ENCODE measurements around the gene MYO18B.

MYO18B gene

GRCh38 chr22:25911243-25911972, 169.4 kb downstream of the MYO18B start:
- TF ChIP-seq, protein P1, sequence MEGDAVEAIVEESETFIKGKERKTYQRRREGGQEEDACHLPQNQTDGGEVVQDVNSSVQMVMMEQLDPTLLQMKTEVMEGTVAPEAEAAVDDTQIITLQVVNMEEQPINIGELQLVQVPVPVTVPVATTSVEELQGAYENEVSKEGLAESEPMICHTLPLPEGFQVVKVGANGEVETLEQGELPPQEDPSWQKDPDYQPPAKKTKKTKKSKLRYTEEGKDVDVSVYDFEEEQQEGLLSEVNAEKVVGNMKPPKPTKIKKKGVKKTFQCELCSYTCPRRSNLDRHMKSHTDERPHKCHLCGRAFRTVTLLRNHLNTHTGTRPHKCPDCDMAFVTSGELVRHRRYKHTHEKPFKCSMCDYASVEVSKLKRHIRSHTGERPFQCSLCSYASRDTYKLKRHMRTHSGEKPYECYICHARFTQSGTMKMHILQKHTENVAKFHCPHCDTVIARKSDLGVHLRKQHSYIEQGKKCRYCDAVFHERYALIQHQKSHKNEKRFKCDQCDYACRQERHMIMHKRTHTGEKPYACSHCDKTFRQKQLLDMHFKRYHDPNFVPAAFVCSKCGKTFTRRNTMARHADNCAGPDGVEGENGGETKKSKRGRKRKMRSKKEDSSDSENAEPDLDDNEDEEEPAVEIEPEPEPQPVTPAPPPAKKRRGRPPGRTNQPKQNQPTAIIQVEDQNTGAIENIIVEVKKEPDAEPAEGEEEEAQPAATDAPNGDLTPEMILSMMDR (IDR thresholded peaks at IDR 0.05; ENCODE audit: low read depth, low read length), result no peak
- no peak overlapping the region for H3K4me3 ChIP-seq (replicated peaks in 1 of 2; ENCODE audit: low read depth in 2 of 2, low read length in 2 of 2)
- DNase-seq (ENCODE audit: low read depth in 2 of 2), result no peak

DNA sequence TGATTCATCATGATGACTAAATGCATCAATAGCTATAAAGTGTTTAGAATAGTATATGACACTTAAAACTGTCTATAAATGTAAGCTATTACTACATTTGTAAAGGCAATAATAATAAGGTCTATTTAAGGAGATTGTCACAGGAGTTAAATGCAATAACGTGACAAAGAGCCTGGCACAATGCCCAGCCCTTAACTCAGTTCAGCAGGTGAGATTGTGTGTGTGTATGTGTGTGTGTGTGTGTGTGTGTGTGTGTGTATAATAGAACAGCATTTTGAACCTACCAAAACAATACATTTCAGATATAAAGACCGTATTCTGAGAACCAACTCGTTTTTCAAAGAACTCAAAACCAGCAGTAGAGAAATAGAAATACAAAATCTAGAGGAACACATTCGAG, 177.5 kb downstream of the MYO18B start:
- no peak for DNase-seq (ENCODE audit: low read depth in 2 of 2)
- no peak overlapping the region for H3K4me3 ChIP-seq (replicated peaks in 1 of 2; ENCODE audit: low read depth in 2 of 2, low read length in 2 of 2)
- TF ChIP-seq, protein P1 (IDR thresholded peaks at IDR 0.05; ENCODE audit: low read depth, low read length), result no peak

DNA sequence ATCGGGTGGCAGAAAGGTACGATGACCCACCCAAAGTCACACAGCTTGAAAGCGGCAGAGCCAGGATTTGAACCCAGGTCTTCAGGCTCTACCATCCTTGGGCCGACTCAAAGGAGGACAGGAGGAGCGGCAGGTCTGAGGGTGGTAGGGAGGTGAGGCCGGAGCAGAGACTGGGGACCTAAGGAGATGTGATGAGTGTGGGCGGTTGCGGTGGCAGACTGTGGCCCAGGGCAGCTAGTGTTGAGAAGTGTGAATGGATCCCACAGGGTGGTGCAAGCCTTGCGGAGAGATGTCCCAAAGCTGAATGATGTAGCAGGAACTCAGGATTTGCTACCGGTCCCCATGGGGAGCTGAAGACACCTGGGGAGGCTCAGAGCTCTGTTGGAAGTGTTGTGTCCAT, 180.2 kb downstream of the MYO18B start:
- TF ChIP-seq, protein P1 (IDR thresholded peaks at IDR 0.05; ENCODE audit: low read depth, low read length), result no peak
- H3K4me3 ChIP-seq (replicated peaks in 1 of 2; ENCODE audit: low read depth in 2 of 2, low read length in 2 of 2), result no peak overlapping the region
- no peak for DNase-seq (ENCODE audit: low read depth in 2 of 2)

GRCh38 chr22:25923914-25924313, 181.9 kb downstream of the MYO18B start:
- DNase-seq (ENCODE audit: low read depth in 2 of 2), result no peak
- no peak overlapping the region for H3K4me3 ChIP-seq (replicated peaks in 1 of 2; ENCODE audit: low read depth in 2 of 2, low read length in 2 of 2)
- TF ChIP-seq, protein P1 (IDR thresholded peaks at IDR 0.05; ENCODE audit: low read depth, low read length), result no peak

- no peak for DNase-seq (ENCODE audit: low read depth in 2 of 2)
- H3K4me3 ChIP-seq (replicated peaks in 1 of 2; ENCODE audit: low read depth in 2 of 2, low read length in 2 of 2), result no peak overlapping the region
- TF ChIP-seq, protein P1 (IDR thresholded peaks at IDR 0.05; ENCODE audit: low read depth, low read length), result no peak
Measured at GRCh38 chr22:25928038-25928437, 186.1 kb downstream of the MYO18B start.

DNA sequence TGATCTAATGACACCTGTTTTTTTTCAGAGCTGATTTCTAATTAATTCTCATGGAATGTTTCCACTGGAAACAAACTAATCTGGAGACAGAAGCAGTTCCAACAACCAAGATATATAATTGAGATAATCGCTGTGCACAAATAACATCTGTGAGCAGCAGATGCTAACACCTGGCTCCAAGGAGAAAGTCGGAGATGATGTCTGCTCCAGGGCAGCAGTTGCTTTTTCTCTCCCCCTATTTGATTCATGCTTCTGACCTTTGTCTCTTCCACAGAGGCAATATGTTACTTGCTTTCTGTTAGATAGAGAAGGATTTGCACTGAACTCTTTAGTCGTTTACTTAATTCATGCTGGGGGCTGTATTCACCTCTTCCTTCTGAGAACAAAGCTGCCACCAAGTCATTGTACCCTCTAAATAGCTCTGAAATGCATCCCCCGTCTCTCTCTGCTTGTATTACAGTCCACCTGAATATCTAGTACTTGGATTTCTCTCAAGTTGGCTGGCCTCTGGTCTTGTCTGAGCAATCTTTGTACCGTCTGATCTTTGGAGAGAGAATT, 187.4 kb downstream of the MYO18B start:
- no peak for DNase-seq (ENCODE audit: low read depth in 2 of 2)
- TF ChIP-seq, protein P1 (IDR thresholded peaks at IDR 0.05; ENCODE audit: low read depth, low read length), result no peak
- no peak overlapping the region for H3K4me3 ChIP-seq (replicated peaks in 1 of 2; ENCODE audit: low read depth in 2 of 2, low read length in 2 of 2)

Measured in cardiac fibroblast (primary cell).